IPS DF 4.7 (cell line): ENCODE data around the gene EFNA2.

Source experiments
- DNase-seq: peaks from one replicate; pipeline ENCODE4 v3.0.0-alpha.2; 2013; ENCODE audit warnings: low spot score; ENCODE audit errors: extremely low read depth

Gene EFNA2

DNA sequence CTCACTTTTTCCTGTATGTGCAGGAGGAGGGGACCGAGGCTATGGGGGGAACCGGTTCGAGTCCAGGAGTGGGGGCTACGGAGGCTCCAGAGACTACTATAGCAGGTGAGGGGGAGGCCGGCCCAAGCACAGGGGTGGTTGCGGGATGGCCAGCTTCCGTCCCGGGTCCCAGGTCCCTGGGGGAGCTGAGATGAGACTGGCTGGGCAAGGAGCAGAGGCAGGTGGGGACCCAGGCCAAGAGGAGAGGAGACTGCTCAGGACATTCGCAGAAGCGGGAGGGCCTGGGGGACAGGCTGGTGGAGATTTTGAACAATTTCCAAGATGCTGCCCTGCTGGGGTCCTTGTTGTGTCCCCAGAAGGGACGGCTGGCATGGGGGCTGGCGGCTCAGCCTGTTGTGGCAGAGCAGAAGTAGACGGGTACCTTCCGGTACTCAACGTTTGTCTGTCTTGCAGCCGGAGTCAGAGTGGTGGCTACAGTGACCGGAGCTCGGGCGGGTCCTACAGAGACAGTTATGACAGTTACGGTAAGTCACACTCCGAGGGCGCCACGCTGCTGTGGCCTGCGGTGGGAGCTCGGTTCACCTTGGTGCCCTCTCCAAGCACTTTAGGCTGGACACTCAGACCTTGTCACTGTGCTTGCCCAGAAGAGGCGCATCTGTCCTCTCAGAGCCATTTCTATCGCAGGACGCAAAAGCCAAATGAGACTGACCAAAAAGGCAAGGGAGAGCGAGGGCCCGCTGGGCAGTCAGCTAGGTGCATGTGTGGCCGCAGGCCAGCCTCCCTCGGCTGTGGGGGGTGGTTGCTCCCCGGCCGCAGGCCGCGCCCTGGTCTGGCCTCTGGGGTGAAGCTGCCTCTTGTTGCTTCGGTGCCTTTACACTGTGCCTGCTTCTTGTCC, 13.9 kb upstream of the EFNA2 start:
- DNase-seq: no peak

DNA sequence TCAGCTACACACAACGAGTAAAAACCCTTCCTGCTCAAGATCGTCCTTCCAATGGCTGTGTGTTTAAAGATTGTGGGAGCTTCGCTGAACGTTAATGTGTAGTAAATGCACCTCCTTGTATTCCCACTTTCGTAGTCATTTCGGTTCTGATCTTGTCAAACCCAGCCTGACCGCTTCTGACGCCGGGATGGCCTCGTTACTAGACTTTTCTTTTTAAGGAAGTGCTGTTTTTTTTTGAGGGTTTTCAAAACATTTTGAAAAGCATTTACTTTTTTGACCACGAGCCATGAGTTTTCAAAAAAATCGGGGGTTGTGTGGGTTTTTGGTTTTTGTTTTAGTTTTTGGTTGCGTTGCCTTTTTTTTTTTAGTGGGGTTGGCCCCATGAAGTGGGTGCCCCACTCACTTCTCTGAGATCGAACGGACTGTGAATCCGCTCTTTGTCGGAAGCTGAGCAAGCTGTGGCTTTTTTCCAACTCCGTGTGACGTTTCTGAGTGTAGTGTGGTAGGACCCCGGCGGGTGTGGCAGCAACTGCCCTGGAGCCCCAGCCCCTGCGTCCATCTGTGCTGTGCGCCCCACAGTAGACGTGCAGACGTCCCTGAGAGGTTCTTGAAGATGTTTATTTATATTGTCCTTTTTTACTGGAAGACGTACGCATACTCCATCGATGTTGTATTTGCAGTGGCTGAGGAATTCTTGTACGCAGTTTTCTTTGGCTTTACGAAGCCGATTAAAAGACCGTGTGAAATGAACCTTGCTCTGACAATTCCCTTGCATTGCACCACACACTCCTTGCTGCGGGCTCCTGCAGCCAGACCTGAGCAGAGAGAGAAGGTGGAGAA, 13.0 kb upstream of the EFNA2 start:
- DNase-seq: no peak

DNA sequence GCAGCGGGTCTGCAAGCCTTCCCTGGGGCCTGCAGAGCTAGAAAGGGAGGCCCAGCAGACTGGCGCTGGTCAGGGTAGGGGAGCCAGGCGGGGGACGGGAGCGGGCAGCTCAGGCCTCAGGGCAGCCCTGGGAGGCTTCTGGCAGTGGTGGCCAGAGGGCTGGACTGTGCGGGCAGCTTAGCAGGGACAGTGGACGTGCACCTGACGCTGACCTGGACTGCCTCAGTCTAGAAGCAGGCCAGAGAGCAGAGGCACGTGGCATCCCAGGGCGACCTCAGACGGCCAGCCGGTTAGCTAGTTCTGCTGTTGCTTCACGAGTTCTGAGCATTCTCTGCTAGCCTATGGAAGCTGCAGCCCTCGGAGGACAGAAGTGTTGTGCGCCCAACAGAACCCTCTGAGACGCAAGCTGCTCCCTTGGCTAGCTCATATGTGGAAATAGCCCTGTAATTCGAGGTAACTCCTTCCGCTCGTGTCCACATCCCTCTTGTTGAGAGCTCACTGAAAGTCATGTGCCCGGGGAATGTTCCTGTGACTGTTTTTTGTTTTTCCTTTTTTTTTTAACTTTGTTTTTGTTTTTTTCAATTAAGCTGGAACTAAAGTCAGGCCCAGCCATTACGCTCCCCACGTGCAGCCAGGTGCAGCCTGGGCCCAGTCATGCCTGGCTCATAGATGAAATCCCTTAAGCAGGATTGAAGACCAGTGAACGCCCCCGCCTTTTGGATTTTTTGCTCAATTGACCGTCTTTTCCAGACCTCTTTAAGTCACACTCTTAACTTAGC, 12.2 kb upstream of the EFNA2 start:
- no peak for DNase-seq

DNA sequence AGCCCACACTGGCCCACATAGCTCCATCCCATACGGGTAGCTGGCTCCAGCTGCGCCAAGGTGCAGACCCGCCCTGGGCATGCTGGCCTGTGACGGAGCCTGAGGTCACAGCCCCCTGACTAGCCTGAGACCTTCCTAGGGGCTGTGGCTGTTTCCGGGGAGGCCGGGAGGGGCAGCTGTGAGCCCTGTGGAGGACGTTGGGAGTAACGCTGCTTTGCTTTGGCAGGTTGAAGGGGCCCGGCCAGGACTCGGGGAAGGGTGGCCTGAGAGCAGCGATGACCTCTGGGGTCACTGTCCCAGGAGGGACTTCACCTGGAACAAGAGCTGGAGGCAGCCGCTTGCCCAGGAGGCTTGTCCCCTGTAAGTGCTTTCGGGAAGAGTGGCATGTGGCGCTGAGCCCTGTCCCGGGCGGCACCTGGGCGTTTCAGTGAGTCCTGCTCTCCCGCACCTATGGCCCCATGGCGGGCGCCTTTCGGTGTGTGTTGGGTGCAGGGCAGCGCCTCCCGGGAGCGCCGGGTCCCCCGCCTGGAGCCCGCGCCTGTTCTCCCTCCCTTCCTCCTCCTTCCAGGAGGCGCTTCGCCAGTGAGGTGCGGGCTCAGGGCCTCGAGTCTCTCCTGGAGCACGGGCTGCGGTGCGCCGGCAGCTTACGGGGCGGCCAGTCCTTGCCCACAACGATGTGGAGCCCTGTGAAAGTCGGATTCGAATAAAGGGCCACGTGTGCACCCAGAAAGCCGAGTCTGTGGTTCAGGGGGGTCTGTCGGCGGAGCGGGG, 11.4 kb upstream of the EFNA2 start:
- DNase-seq: no peak

DNA sequence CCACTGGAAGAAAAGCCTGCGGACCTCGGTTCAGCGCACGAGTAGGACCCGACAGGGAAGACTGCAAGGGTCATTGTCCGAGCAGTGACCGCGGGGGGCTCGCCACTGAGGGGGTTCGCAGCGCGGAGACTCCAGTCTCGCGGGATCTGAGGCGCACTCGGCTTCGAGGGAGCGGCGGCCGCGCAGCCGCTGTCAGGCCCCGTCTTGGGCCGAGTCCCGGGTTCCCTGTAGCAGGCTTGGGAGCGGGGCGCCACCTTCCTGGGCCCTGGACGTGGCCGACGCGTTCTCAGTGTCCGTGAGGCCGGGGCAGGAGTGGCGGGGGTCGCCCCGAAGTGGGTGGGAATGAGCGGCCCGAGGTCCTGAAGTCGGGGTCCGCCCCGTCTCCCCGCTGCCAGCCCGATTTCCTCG, 10.8 kb upstream of the EFNA2 start:
- DNase-seq: no peak

DNA sequence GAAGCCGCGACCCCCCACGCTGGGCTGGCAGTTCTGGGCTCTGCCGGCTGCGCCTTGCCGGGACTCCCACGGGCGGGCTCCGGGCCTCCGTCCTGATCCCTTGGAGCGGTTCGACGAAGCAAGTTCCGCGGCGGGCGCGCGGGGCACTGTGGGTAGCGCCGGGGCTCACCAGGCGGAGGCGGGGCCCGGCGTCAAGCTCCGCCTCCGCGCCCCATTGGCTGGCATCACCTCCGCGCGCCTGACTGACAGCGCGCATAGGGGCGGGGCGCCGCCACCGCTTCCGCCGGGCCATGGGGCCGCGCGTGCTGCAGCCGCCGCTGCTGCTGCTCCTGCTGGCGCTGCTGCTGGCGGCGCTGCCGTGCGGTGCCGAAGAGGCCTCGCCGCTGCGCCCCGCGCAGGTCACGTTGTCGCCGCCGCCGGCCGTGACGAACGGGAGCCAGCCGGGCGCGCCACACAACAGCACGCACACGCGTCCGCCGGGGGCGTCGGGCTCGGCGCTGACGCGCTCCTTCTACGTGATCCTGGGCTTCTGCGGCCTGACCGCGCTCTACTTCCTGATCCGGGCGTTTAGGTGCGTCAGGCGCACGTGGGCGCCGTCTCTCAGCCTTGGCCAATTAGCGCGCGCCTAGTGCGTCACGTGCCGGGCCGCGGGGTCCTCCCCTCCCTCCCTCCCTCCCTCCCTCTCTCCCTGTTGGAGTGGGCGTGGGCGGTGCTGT, 10.3 kb upstream of the EFNA2 start, which contains the start of gene FAM174C:
Gene FAM174C (plus strand): TSS at position 271 of the 716 bp plus-strand sequence. CDS start 20 bp downstream, at position 291.
- DNase-seq: no peak

DNA sequence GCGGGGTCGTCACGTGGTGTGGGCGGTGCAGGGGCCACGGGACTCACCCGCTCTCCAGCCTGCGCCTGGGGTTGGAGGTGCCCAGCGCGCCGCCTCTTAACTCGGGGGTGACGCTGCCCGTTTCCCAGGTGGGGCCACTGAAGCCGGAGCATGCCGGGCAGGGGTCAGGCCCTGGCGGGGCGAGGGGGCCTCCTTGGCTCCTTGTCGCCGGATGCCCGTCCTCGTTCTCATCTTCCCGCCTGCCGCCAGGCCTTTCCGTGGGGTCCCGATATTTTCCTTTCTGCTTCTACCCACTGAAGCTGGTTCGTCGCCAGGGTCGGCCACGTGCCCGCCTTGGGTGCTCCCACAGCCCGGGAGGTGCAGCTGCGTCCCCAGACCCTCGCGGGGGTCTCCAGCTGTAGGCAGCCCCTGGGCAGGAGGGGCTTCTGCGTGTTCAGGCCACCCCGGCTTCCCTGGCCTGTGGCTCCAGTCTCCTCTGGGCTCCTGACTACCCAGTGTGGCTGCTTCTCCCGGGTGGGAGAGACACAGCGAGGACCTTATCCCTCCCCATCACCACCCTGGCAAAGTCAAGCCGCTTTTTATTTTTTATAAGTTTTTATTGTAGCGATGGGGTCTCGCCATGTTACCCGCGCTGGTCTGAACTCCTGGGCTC, 9.6 kb upstream of the EFNA2 start:
- DNase-seq: no peak

DNA sequence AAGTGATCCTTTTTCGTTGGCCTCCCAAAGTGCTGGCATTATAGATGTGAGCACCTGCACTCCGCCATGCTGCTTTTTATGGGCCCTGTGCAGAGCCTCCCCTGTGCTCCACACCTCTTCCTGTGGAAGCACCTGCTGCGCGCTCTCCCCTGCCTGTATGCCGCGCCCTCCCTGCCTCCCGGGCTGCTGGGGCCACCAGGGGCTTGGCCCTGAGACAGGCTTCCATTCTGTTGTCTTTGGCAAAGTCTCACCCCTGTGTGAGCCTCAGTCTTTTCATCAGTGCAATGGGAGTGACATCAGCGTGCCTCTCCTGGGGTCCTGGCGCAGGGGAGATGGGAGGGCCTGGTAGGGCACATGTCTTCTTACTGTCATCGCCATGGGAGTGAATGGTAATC, 9.0 kb upstream of the EFNA2 start:
- no peak for DNase-seq

DNA sequence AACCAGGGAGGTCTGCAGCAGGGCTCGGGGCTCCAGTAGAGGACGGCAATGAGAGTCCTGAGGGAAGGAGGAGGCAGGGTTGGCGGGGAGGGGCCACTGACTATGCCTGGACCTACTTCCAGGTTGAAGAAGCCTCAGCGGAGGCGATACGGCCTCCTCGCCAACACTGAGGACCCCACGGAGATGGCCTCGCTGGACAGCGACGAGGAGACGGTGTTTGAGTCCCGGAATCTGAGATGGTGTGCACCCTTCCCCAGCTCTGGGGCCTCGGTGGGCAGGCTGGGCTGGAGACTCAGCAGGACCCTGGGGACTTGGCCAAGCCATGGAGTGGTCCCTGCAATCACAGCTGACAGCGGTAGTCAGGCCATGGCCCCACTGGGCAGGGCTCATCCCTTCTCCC, 8.6 kb upstream of the EFNA2 start:
- DNase-seq: no peak

DNA sequence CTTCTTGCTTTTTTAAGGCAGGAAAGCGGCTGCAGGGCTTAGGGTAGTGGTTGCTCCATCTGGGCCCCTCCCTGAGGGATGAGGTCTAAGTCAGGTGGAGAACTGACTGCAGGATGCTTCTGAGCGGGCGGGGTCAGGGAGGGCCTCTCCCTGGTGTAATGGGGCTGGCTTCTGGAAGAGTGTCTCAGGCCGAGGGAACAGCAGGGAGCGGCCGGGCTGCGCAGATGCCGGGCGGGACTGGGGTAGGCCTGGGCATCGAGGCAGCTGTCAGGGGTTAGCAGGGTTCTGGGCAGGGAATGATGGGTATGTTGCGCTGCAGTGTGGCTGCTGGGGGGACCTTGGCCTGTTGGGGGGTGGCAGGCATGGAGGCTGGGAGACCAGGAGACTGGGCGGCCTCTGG, 7.6 kb upstream of the EFNA2 start:
- DNase-seq: no peak

DNA sequence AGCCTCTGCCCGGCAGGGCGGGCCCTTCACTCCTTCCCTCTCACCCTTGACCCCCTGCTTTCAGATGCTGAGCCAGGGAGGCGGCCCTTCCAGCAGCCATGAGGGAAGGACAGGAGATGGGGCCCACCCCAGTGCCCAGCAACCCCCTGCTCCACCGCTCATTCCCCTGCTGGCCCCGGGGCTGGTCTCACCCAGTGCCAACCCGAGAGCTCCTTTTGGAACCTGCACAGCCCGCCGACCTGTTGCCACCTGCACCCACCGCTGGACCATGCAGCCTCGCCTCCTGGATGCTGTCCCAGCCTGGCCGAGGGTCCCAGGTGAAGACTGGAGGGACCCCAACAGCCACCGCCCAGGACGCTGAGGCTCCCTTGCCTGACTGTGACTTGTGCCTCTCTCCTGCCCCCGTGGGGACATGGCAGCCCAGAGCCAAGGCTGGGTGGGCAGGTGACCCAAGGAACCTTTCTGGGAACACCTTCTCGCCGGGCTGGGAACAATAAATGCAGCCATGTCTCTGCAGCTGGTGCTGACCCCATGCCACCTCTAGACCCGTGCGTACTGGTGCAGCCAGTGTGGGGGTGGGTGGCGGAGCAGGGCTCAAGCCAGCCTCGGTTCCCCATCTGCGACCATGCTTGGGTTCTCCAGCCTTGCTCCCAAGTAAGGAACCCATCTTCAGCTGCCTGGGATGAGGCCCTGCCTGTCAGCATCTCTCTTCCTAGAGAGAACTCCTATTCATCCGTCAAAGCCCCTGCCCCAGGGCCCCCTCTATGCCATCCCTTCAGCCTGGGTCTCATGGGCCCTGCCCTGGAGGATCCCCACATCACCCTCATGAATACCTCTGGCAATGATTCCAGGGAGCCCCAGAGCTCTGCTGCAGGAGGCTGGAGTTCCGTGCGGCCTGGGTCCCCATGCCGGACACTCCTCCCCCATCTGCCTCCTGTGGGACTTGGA, 6.7 kb upstream of the EFNA2 start:
- DNase-seq: no peak

DNA sequence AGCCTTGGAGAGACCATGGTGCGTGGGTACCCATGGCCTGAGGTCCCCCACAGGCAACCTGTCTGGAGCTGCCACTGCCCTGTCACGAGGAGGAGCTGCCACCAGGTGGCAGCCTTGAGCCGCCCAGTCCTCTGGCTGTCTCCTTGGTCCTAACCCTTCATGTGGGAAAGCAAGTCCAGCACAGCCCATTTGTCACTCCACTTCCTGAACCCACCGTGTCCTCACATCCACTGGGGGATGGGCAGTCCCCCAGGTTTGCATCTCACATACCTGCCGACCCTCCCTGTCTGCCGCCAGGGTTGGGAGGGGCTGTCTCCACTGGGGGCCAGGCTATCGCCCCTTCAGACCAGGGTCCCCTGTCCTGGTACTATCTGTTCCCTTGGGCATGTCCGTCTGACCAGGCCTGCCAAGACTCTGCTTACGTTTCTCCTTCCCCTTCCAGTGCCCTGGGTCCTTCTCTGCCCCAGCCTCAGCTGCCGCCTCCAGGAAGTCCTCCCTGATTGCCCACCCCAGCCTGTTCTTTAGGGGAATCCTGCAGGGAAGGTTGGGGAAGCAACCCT, 5.8 kb upstream of the EFNA2 start:
- no peak for DNase-seq

DNA sequence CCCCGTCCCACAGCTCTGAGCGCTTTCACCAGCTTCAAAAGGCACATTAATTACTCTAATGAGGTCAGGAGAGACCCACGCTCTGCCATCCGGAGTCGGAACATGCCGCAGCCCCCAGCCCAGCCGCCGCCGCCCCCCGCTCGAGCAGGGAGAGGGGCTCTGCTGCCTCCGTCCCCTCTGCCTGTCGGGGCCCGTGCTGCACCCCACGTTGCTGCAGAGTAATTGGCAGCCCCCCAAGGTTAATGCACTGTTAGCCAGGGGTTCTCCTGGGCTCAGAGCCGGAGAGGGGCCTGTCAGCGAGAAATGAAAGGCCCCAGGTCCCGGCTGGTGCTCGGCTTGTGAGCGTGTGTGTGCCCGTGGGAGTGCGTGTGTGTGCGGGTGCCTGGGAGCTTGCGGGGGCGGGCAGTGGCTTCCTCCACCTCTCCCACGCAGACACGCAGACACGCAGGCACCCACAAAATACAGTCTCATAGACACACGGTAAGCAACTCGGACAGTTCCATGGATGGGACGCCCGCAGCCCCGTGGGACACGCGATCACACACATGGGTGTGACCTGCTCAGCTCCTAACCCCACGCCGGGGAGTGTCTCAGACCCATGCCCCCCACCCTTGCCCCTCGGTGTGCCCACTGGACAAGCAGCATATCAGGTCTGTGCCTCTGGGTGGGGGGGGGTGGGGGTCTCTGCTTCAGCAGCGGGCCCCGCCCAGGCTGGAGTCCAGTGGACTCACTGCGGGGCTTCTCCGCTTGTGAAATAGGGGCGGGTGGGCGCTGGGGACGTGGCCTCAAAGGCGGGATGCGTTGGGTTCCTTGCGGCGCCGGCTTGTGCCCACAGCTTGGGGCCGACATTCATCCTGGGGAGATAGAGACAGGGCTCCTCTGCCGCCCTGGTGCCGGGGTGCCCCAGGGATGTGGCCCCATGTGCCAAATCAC, 4.8 kb upstream of the EFNA2 start:
- no peak for DNase-seq

DNA sequence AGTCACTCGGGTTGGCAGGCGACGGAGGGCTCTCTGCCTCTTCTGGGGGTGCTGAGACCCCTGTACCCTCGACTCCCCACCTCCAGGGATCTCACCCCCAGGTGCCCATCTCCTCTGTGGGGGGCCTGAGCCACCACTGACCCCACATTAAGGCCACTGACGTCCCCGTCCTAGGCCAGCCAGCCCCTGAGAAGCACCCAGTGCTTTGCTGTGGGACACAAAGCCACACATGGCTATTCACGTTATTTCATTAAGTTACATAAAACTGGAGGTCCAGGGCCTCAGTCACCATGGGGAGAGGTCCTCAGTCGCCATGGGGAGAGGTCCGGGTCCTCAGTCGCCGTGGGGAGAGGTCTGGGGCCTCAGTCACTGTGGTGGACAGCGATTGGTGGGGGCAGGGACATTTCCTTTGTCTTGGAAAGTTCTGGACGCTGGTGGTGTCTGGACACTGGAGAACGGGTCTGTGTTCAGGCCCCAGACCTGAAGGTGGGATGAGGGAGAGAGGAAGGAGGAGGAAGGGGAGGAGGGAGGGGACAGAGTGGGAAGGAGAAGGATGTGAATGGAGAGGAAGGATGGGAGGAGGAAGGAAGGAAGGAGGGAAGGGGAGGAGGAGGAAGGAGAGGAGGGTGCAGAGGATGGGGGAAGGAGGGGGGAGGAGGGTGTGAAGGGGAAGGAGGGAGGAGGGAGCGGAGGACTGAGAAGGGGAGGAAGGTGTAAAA, 3.9 kb upstream of the EFNA2 start:
- no peak for DNase-seq

DNA sequence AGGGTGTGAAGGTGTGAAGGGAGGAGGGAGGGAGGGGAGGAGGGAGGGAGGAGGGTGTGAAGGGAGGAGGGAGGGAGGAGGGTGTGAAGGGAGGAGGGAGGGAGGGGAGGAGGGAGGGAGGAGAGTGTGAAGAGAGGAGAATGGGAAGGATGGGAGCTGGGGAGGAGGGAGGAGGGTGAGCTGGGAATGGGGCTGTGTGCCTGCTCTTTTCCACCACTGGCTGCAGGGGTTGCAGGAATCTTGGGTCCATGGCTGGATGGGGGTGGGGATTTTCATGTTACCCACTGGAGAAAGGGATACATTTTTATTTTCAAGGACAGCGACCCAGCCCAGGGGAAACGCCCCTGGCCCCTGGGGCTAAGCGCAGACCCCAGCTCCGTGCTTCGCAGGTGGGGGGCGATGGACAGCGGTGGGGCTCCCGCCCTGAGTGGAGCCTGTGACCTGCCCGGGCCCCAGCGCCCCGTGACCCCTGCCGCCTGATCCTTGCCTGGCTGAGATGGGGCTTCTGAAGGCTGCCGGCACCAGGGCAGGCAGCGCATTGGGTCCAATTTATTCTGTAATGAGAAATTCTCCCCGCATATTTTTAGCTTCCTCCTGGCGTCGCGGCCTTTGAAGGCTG, 3.0 kb upstream of the EFNA2 start:
- no peak for DNase-seq
